H9 (cell line): ENCODE data around the gene LAMA5. TPM values are rescaled to one million over a fixed set of nuclear protein-coding genes. Genes with fewer than 3 reads are reported as not detected.

Source experiments
- DNase-seq: peaks from one replicate; pipeline ENCODE4 v3.0.0-alpha.2; 2017
- H2AFZ ChIP-seq: one replicate; pipeline ENCODE4 v1.6.1; 2013; ENCODE audit warnings: mild to moderate bottlenecking, low read length, control low read depth, moderate library complexity
- H2AK5ac ChIP-seq: 2 replicates; pipeline ENCODE4 v1.6.1; 2013; ENCODE audit warnings: low read length, control low read depth, mixed read lengths; ENCODE audit not compliant: insufficient read length
- H2BK120ac ChIP-seq: one replicate; pipeline ENCODE4 v1.6.1; 2013; ENCODE audit warnings: low read depth, mild to moderate bottlenecking, low read length, control low read depth, inconsistent platforms; ENCODE audit not compliant: poor library complexity, severe bottlenecking
- H2BK12ac ChIP-seq: 2 replicates; pipeline ENCODE4 v1.6.1; 2013; ENCODE audit warnings: low read length, control low read depth, mixed read lengths, low read depth; ENCODE audit not compliant: insufficient read length
- H2BK15ac ChIP-seq: 2 replicates; pipeline ENCODE4 v1.6.1; 2013; ENCODE audit warnings: low read depth, low read length, control low read depth
- H2BK20ac ChIP-seq: one replicate; pipeline ENCODE4 v1.6.1; 2013; ENCODE audit warnings: low read depth, mild to moderate bottlenecking, low read length, control low read depth, inconsistent platforms; ENCODE audit not compliant: poor library complexity, severe bottlenecking
- H2BK5ac ChIP-seq: 2 replicates; pipeline ENCODE4 v1.6.1; 2013; ENCODE audit warnings: low read length, control low read depth, mixed read lengths; ENCODE audit not compliant: insufficient read length
- H3K14ac ChIP-seq: 2 replicates; pipeline ENCODE4 v1.6.1; 2013; ENCODE audit warnings: low read length, control low read depth; ENCODE audit not compliant: insufficient read depth
- H3K18ac ChIP-seq: 2 replicates; pipeline ENCODE4 v1.6.1; 2013; ENCODE audit warnings: low read depth, mild to moderate bottlenecking, mixed read lengths, low read length, control low read depth; ENCODE audit not compliant: insufficient read length
- H3K23ac ChIP-seq: 2 replicates; pipeline ENCODE4 v1.6.1; 2013; ENCODE audit warnings: low read length, control low read depth, mixed read lengths, low read depth; ENCODE audit not compliant: insufficient read length
- H3K23me2 ChIP-seq: 2 replicates; pipeline ENCODE4 v1.6.1; 2013; ENCODE audit warnings: low read depth, mild to moderate bottlenecking, mixed read lengths, low read length, control low read depth; ENCODE audit not compliant: insufficient read length, poor library complexity, severe bottlenecking
- H3K27ac ChIP-seq: 2 replicates; pipeline ENCODE4 v1.5.1; 2013; ENCODE audit warnings: low read length, control low read depth, mixed read lengths, low read depth; ENCODE audit not compliant: insufficient read length
- H3K27me3 ChIP-seq: 2 replicates; pipeline ENCODE4 v1.6.1; 2013; ENCODE audit warnings: low read length, control low read depth, inconsistent platforms; ENCODE audit not compliant: insufficient read depth
- H3K4ac ChIP-seq: 2 replicates; pipeline ENCODE4 v1.6.1; 2013; ENCODE audit warnings: low read depth, mild to moderate bottlenecking, control low read depth, inconsistent platforms, low read length, moderate library complexity
- H3K4me1 ChIP-seq: 2 replicates; pipeline ENCODE4 v1.6.1; 2013; ENCODE audit warnings: low read length, control low read depth, inconsistent platforms; ENCODE audit not compliant: insufficient read depth
- H3K4me2 ChIP-seq: 2 replicates; pipeline ENCODE4 v1.6.1; 2013; ENCODE audit warnings: low read length, control low read depth, mixed read lengths; ENCODE audit not compliant: insufficient read length, insufficient read depth
- H3K56ac ChIP-seq: 2 replicates; pipeline ENCODE4 v1.6.1; 2013; ENCODE audit warnings: low read depth, mild to moderate bottlenecking, mixed read lengths, low read length, control low read depth; ENCODE audit not compliant: insufficient read length
- H3K79me1 ChIP-seq: 2 replicates; pipeline ENCODE4 v1.6.1; 2013; ENCODE audit warnings: low read depth, mild to moderate bottlenecking, moderate library complexity, low read length, control low read depth, inconsistent platforms; ENCODE audit not compliant: insufficient read depth, poor library complexity, severe bottlenecking
- H3K79me2 ChIP-seq: 2 replicates; pipeline ENCODE4 v1.6.1; 2013; ENCODE audit warnings: low read length, control low read depth, inconsistent platforms; ENCODE audit not compliant: insufficient read depth
- H3K9ac ChIP-seq: 2 replicates; pipeline ENCODE4 v1.6.1; 2013; ENCODE audit warnings: low read length, control low read depth, mixed read lengths; ENCODE audit not compliant: insufficient read length; ENCODE audit errors: extremely low read depth
- H3K9me3 ChIP-seq: one replicate; pipeline ENCODE4 v1.6.1; 2013; ENCODE audit warnings: low read depth, low read length, inconsistent platforms; ENCODE audit not compliant: control insufficient read depth
- H3T11ph ChIP-seq: one replicate; pipeline ENCODE4 v1.6.1; 2013; ENCODE audit warnings: mild to moderate bottlenecking, low read length, control low read depth, inconsistent platforms
- H4K20me1 ChIP-seq: one replicate; pipeline ENCODE4 v1.6.1; 2013; ENCODE audit not compliant: control insufficient read depth, insufficient read length, insufficient read depth
- H4K5ac ChIP-seq: 2 replicates; pipeline ENCODE4 v1.6.1; 2013; ENCODE audit warnings: low read depth, mild to moderate bottlenecking, mixed read lengths, low read length, control low read depth; ENCODE audit not compliant: insufficient read length
- H4K8ac ChIP-seq: replicated peaks from 2 replicates; pipeline ENCODE4 v1.6.1; 2013; ENCODE audit warnings: low read length, control low read depth, mixed read lengths, low read depth; ENCODE audit not compliant: insufficient read length
- H4K91ac ChIP-seq: 2 replicates; pipeline ENCODE4 v1.6.1; 2013; ENCODE audit warnings: low read depth, mild to moderate bottlenecking, moderate library complexity, mixed read lengths, low read length, control low read depth; ENCODE audit not compliant: insufficient read length
- H3K27ac Mint-ChIP-seq, 3 experiments: 2 replicates in 2 of 3; 3 replicates in 1 of 3; pipeline ENCODE4 v1.8.0; 2020 to 2021; ENCODE audit warnings: mixed read lengths in 3 of 3, mild to moderate bottlenecking in 1 of 3, moderate library complexity in 1 of 3
- H3K27me3 Mint-ChIP-seq: 2 replicates; pipeline ENCODE4 v1.8.0; 2021; ENCODE audit warnings: low read depth, mild to moderate bottlenecking, moderate library complexity, mixed read lengths
- H3K36me3 Mint-ChIP-seq, 3 experiments: 2 replicates in 2 of 3; 3 replicates in 1 of 3; pipeline ENCODE4 v1.8.0; 2020 to 2021; ENCODE audit warnings: low read depth in 3 of 3, mixed read lengths in 3 of 3; ENCODE audit not compliant: insufficient read depth in 1 of 3
- H3K4me1 Mint-ChIP-seq, 2 experiments: 2 replicates each; pipeline ENCODE4 v1.8.0; 2020; ENCODE audit warnings: mixed read lengths in 2 of 2
- H3K4me3 Mint-ChIP-seq, 2 experiments: 2 replicates in 1 of 2; 3 replicates in 1 of 2; pipeline ENCODE4 v1.8.0; 2020 to 2021; ENCODE audit warnings: mild to moderate bottlenecking in 2 of 2, mixed read lengths in 2 of 2, moderate library complexity in 1 of 2
- H3K9me3 Mint-ChIP-seq, 2 experiments: 2 replicates in 1 of 2; 3 replicates in 1 of 2; pipeline ENCODE4 v1.8.0; 2020; ENCODE audit warnings: mild to moderate bottlenecking in 2 of 2, mixed read lengths in 2 of 2, moderate library complexity in 1 of 2
- CTCF ChIP-seq: fragments of 200-600 bp; sonication (generic); conservative IDR thresholded peaks from 3 replicates; pipeline ENCODE4 v1.8.0; 2021; ENCODE audit warnings: antibody characterized with exemption, mild to moderate bottlenecking
- WGBS: extraction: QIAGEN DNeasy Blood & Tissue Kit; methylation state at CpG from one replicate; pipeline ENCODE4 v1.1.7; 2013; ENCODE audit warnings: missing lambda C conversion rate, low lambda C conversion rate, mixed read lengths; ENCODE audit not compliant: insufficient read length; ENCODE audit errors: extremely low coverage; 5-methylcytosine and 5-hydroxymethylcytosine counted together
- total RNA-seq: library from RNA; stranded (reverse); gene quantifications from 2 replicates; pipeline ENCODE4 v1.2.1, GENCODE V29; 2021

LAMA5 gene
- total RNA-seq, 1 experiment from 2014 or later = 200 TPM

GRCh38 chr20:62387933-62388635 is 21.0 kb upstream of the LAMA5 start:
- Histone ChIP-seq H4K8ac (no peak overlapping the region), H4K91ac (no peak overlapping the region), H2BK5ac (no peak overlapping the region), H3K79me2 (peaks cover 10% of the 10 kb centered on the region; the same call in 1 of the 2 replicates), H3K23me2 (peaks cover 14% of the 10 kb centered on the region), H2BK20ac (no peak overlapping the region), H2BK12ac (no peak overlapping the region), H3K14ac (no peak overlapping the region), H3K18ac (no peak overlapping the region), H3T11ph (no peak overlapping the region), H3K27ac (no peak overlapping the region), H3K23ac (no peak overlapping the region), H3K4me1 (no peaks in the 10 kb centered on the region), H2AK5ac (no peak overlapping the region), H2BK120ac (no peak overlapping the region), H3K4ac (no peak overlapping the region), H4K20me1 (no peaks in the 10 kb centered on the region), H2AFZ (no peak overlapping the region), H3K9ac (peak overlapping the region; percentile 94), H3K56ac (no peak overlapping the region), H3K79me1 (peaks cover 8% of the 10 kb centered on the region), H3K4me2 (peak overlapping the region; percentile 89), H4K5ac (no peak overlapping the region), H2BK15ac (no peak overlapping the region), H3K9me3 (no peaks in the 10 kb centered on the region), H3K27me3 (no peaks in the 10 kb centered on the region)
- Mint-ChIP-seq H3K9me3 (no peaks in the 10 kb centered on the region; a peak in 2 of 5 replicates), H3K36me3 (peaks cover 25 to 40% (median 34%) of the 10 kb centered on the region in 3 experiments; a peak in 6 of 7 replicates), H3K4me1 (peaks cover 20 to 31% of the 10 kb centered on the region in 2 experiments), H3K27me3 (peaks cover 2% of the 10 kb centered on the region; the same call in 1 of the 2 replicates), H3K4me3 (peak overlapping the region; percentile 89 to 97), H3K27ac (peak overlapping the region; percentile 91 to 96 (median 92))
- no peak for DNase-seq
- WGBS = no CpG with 5 or more reads among the region's 20 CpGs
- no peak for TF ChIP-seq CTCF
